ENCODE data around the gene RNGTT.

The RNGTT gene

GRCh38 chr6:88708197-88708744 lies 255.1 kb downstream of the RNGTT start:
- no peak for FAIRE-seq

- no peak for FAIRE-seq
Observed at GRCh38 chr6:88705601-88706000, 257.8 kb downstream of the RNGTT start.

GRCh38 chr6:88704980-88705379 lies 258.4 kb downstream of the RNGTT start:
- FAIRE-seq, result no peak

GRCh38 chr6:88702956-88703556 lies 260.4 kb downstream of the RNGTT start:
- no peak for FAIRE-seq

- FAIRE-seq, result no peak
Observed at GRCh38 chr6:88698661-88699060, 264.8 kb downstream of the RNGTT start.

GRCh38 chr6:88695937-88696336 lies 267.5 kb downstream of the RNGTT start:
- no peak for FAIRE-seq

GRCh38 chr6:88683734-88684133 lies 279.7 kb downstream of the RNGTT start:
- FAIRE-seq, result no peak

- no peak for FAIRE-seq
Observed at GRCh38 chr6:88680654-88681053, 282.8 kb downstream of the RNGTT start.

- no peak for FAIRE-seq
Observed at GRCh38 chr6:88679841-88680240, 283.6 kb downstream of the RNGTT start.

GRCh38 chr6:88677356-88677755 lies 286.1 kb downstream of the RNGTT start:
- FAIRE-seq, result no peak

GRCh38 chr6:88671624-88672023 lies 291.8 kb downstream of the RNGTT start:
- no peak for FAIRE-seq

GRCh38 chr6:88670369-88670768 lies 293.0 kb downstream of the RNGTT start:
- no peak for FAIRE-seq

GRCh38 chr6:88669475-88669874 lies 293.9 kb downstream of the RNGTT start:
- no peak for FAIRE-seq

- no peak for FAIRE-seq
Observed at GRCh38 chr6:88666901-88667300, 296.5 kb downstream of the RNGTT start.

GRCh38 chr6:88665131-88665530 lies 298.3 kb downstream of the RNGTT start:
- no peak for FAIRE-seq

- no peak for FAIRE-seq
Observed at GRCh38 chr6:88663801-88664200, 299.6 kb downstream of the RNGTT start.

GRCh38 chr6:88662653-88663174 lies 300.7 kb downstream of the RNGTT start:
- no peak for FAIRE-seq

- FAIRE-seq, result no peak
Observed at GRCh38 chr6:88662163-88662580, 301.2 kb downstream of the RNGTT start.

GRCh38 chr6:88661136-88661535 lies 302.3 kb downstream of the RNGTT start:
- no peak for FAIRE-seq

- FAIRE-seq, result no peak
Observed at GRCh38 chr6:88655586-88655985, 307.8 kb downstream of the RNGTT start.

- FAIRE-seq, result no peak
Observed at GRCh38 chr6:88653936-88654335, 309.5 kb downstream of the RNGTT start.

GRCh38 chr6:88651400-88651799 lies 312.0 kb downstream of the RNGTT start:
- peak; percentile 46 for FAIRE-seq

GRCh38 chr6:88650979-88651378 lies 312.4 kb downstream of the RNGTT start:
- no peak for FAIRE-seq

GRCh38 chr6:88650029-88650619 lies 313.3 kb downstream of the RNGTT start:
- FAIRE-seq, result no peak
